Stimulated activated naive CD4-positive, alpha-beta T cell treated with Interleukin-2 at 50 U/mL for 16 hours (primary cell): Measurements from ENCODE around the gene MDM1.

Source experiments
- DNase-seq: peaks from one replicate; lab custom pipeline; 2025; lab: John Stamatoyannopoulos, UW

MDM1 gene

GRCh38 chr12:68271346-68271745, 60.8 kb downstream of the MDM1 start:
- DNase-seq: no peak

- DNase-seq: no peak
Measured at GRCh38 chr12:68270358-68270757, 61.8 kb downstream of the MDM1 start.

- no peak for DNase-seq
Measured at GRCh38 chr12:68269779-68270178, 62.4 kb downstream of the MDM1 start.

- DNase-seq: no peak
Measured at GRCh38 chr12:68268967-68269366, 63.2 kb downstream of the MDM1 start.

- DNase-seq: no peak
Measured at GRCh38 chr12:68267892-68268396, 64.2 kb downstream of the MDM1 start.

- no peak for DNase-seq
Measured at GRCh38 chr12:68264857-68265256, 67.3 kb downstream of the MDM1 start.

GRCh38 chr12:68264158-68264855, 67.9 kb downstream of the MDM1 start:
- DNase-seq: no peak

GRCh38 chr12:68263366-68263765, 68.8 kb downstream of the MDM1 start:
- DNase-seq: no peak

GRCh38 chr12:68261896-68262295, 70.3 kb downstream of the MDM1 start:
- DNase-seq: no peak

GRCh38 chr12:68260153-68260552, 72.0 kb downstream of the MDM1 start:
- no peak for DNase-seq

GRCh38 chr12:68259318-68259940, 72.7 kb downstream of the MDM1 start:
- DNase-seq: peak; percentile 10

GRCh38 chr12:68253504-68253903, 78.7 kb downstream of the MDM1 start, which contains the start of gene IL22:
IL22 (minus strand) TSS chr12:68253604; CDS start chr12:68253448, 156 bp downstream.
- no peak for DNase-seq

GRCh38 chr12:68252077-68252476, 80.1 kb downstream of the MDM1 start:
- DNase-seq: no peak

- no peak for DNase-seq
Measured at GRCh38 chr12:68250454-68250853, 81.7 kb downstream of the MDM1 start.

GRCh38 chr12:68247785-68248184, 84.4 kb downstream of the MDM1 start:
- DNase-seq: no peak

- DNase-seq: no peak
Measured at GRCh38 chr12:68246350-68246749, 85.8 kb downstream of the MDM1 start.

- no peak for DNase-seq
Measured at GRCh38 chr12:68245180-68246021, 86.8 kb downstream of the MDM1 start.
